HL-60/S4 treated with retinoic acid at 250 ng/mL for 4 days and 3 days (cell line): ENCODE results near the gene OSCP1.

Source experiments
- in situ Hi-C: fragments of 300-500 bp; cut with MboI; formaldehyde crosslinking; loops from 2 replicates; pipeline ENCODE4 v1.7.0; 2022; ENCODE audit warnings: low sequenced_read_pairs

Gene OSCP1

GRCh38 chr1:36386265-36387140, 63.7 kb downstream of the OSCP1 start:
- in situ Hi-C loops: no loop called here

- in situ Hi-C loops: no loop called here
Measured at GRCh38 chr1:36385410-36386264, 64.6 kb downstream of the OSCP1 start, which contains the start of gene STK40. STK40 (minus strand) TSS chr1:36385924; CDS start chr1:36361332, 24,592 bp downstream.

DNA sequence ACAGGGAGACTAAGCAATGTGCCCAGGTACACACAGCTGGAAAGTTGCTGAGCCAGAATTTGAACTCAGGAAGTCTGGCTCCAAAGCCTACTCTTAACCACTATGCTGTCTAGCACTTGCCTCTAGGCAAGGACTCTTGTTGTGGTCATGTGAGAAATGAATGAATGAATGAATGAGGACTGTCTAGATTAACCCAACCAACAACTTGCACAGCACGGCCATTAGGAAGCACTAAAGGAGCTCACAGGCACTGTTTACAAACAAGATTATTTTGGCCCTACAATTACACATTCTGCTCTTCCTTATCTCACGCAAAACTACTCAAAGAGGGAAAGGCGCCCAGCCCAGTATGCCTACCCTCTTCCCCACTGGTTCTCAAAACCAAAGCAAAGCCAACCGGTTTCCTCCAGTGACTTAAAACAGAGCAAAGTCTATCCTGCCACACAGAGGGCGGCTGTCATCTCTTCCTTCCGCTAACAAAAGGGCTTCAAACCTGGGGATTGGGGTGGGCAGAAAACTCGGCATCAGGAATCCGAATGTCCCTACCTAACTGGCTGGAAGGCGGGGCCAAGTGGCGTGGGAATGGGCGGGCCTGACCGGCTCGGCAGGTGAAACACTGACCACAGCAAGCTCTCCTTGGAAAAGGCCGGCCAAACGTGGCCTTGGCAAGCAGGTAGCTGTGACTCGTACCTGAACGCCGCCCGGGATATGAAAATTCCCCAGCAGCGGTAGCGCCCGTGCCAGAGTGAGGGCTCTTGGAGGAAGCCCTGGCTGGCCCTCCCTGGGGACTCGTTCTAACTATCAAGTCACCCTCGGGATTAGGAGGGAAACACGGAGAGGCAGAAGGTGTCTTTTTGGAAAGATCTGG, 65.5 kb downstream of the OSCP1 start:
- in situ Hi-C loops: no loop called here

- in situ Hi-C loops: no loop called here
Measured at GRCh38 chr1:36383240-36383639, 67.0 kb downstream of the OSCP1 start.

DNA sequence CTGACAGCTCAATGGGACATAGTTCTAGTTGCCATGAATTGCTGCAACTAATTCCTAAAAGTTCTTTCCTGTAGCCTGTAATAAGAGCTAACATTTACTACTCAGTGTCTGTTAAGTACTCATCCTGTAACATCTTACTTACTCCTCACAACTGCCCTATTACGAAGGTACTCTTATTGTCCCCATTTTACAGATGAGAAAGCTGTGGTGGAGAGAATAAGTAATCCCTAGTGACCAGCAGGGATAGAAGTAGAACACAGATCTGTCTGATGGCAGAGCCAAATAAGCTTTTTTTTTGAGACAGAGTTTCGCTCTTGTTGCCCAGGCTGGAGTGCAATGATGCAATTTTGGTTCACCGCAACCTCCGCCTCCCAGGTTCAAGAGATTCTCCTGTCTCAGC, 67.6 kb downstream of the OSCP1 start:
- in situ Hi-C loops: no loop called here

DNA sequence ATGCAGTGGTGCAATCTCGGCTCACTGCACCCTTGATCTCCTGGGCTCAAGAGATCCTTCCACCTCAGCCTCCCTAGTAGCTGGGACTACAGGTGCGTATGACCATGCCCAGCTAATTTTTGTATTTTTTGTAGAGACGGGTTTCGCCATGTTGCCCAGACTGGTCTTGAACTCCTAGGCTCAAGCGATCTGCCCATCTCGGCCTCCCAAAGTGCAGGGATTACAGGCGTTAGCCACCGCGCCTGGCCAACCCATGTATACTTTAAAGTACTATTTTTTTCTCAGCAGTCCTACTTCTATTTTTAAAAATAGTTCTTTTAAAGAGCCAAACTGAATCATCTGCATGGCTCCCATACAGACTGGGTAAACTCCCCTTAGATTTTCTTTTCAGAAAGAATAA, 68.0 kb downstream of the OSCP1 start:
- in situ Hi-C loops: no loop called here

- in situ Hi-C loops: no loop called here
Measured at GRCh38 chr1:36381405-36381804, 68.8 kb downstream of the OSCP1 start.

- in situ Hi-C loops: no loop called here
Measured at GRCh38 chr1:36380782-36381181, 69.5 kb downstream of the OSCP1 start.

DNA sequence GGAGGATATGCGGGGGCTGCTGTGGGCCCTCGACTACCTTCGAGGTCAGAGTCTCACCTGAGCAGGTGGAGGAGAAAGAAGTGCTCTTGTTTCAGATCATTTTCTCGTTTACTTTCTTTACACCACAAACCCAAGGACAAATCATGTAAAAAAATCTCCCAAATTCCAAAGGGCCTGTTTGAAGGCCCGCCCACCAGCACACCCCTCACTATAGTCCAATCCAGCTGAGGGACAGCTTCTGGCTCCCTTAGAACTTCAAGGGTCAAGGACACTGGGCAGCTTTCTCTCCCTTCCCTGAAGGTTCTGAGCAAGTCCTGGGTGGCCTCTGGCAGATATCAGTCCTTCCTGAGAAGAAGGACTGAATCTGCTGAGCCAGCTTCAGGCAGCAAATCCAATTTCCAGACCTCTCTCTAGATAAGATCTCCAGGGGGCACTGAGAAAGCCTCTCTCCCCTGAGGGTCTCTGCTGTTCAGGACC, 70.1 kb downstream of the OSCP1 start:
- in situ Hi-C loops: no loop called here

DNA sequence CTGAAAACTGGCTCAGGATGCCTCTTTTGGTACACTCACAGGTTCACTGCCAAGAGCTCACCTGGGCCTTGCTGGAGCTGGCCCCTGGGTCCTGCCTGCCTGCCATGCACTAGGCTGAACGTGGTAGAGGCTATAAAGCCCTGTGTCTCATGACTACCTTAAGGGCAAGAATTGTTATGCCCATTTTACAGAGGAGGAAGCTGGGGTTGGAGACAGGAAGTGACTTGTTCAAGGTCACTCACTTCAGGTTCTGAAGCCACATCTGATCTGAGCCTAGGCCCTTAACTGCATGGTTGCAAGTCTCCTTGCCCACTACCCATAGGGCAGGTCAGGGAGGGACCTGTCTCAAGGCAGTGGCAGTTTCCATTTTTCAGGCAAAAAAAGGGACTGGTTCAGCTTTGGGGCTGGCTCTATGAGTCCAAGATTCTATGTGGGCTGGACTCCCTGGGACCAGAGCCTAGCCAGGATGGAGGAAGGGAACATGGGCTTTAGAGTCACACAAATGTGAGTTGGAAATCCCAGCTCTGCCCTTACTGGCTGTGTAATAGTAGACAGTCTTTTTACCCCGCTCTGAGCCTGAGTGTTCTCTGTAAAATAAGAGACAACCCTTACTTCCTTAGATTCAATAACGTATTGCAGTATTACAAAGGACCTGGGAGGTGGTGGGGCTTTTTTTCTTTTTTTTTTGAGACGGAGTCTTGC, 72.3 kb downstream of the OSCP1 start:
- in situ Hi-C loops: no loop called here

DNA sequence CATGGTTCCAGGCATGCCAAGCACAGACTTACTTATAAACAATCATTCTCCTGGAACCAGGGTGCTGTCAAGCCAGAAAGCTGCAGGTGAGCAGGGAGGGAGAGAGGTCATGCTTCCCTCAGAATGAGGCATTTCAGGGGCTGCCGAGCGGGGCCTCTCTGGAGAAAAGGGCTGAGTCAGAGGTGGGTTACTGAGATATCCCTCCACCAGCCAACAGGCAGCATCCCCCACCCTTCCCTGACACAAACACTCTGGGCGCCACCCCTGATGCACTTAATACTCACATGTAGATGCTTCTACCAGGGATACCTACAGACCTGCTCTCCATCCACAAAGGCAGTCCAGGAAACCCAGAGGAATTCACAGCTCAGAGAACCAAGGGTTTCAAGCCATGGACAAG, 77.6 kb downstream of the OSCP1 start:
- in situ Hi-C loops: no loop called here

DNA sequence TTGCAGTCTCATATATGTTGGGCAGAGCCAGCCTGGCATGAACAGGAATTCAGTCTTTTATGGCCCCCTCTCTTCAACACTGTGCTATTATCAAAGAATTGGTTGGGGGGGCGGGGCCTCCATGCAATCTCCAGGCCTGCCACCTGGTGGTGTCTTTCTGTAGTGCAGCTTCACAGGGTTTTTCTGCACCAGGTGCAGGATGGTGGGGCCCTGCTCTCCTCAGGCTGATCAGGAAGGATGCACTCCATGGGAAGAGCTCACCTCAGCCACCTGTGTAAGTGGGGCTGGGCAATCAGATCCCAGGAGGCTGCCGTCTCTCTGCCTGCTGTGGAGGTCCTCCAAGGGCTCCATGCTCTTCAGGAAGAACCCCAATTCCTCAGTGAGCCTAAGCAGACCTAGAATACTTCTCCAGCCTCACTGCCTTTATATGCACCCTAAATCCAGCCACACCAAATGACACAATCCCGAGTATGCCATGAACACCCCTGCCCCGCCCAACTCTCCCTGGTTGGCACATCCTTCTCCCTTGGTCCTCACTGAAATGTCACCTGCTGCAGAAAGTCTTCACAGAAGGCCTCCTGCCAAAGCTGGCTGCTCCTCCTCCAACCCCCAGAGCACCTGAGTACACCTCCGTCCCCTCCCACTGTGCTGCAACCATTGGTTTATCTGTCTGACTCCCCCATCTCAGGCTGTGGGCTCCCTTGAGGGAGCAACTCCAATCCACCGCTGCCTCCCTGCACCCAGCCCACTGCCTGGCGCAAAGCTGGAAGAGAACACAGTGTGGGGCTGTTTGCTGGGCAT, 81.0 kb downstream of the OSCP1 start:
- in situ Hi-C loops: no loop called here
